Effector memory CD4-positive, alpha-beta T cell (primary cell): Measurements from ENCODE around the gene WDR17.

Source experiments
- DNase-seq, 3 donors: peaks; one replicate each; pipeline ENCODE4 v3.0.0-alpha.2; 2020
- H3K27ac ChIP-seq: 2 replicates; pipeline ENCODE4 v1.7.0; 2013; ENCODE audit warnings: mild to moderate bottlenecking, low read length, moderate library complexity; ENCODE audit not compliant: insufficient read depth, poor library complexity, severe bottlenecking
- H3K27me3 ChIP-seq: replicated peaks from 2 replicates; pipeline ENCODE4 v1.7.0; 2013; ENCODE audit warnings: mild to moderate bottlenecking, low read length; ENCODE audit not compliant: insufficient read depth, control insufficient read depth, poor library complexity, severe bottlenecking
- H3K36me3 ChIP-seq: 2 replicates; pipeline ENCODE4 v1.7.0; 2013; ENCODE audit warnings: mild to moderate bottlenecking, low read length, moderate library complexity; ENCODE audit not compliant: control insufficient read depth, insufficient read depth
- H3K4me1 ChIP-seq: 2 replicates; pipeline ENCODE4 v1.7.0; 2013; ENCODE audit warnings: low read length, mild to moderate bottlenecking; ENCODE audit not compliant: control insufficient read depth, insufficient read depth, poor library complexity, severe bottlenecking
- H3K4me3 ChIP-seq: 2 replicates; pipeline ENCODE4 v1.7.0; 2013; ENCODE audit warnings: low read length, low read depth, mild to moderate bottlenecking; ENCODE audit not compliant: insufficient read depth, poor library complexity, severe bottlenecking
- H3K9me3 ChIP-seq: 2 replicates; pipeline ENCODE4 v1.7.0; 2013; ENCODE audit warnings: mild to moderate bottlenecking, low read length, moderate library complexity; ENCODE audit not compliant: control insufficient read depth

Gene WDR17

DNA sequence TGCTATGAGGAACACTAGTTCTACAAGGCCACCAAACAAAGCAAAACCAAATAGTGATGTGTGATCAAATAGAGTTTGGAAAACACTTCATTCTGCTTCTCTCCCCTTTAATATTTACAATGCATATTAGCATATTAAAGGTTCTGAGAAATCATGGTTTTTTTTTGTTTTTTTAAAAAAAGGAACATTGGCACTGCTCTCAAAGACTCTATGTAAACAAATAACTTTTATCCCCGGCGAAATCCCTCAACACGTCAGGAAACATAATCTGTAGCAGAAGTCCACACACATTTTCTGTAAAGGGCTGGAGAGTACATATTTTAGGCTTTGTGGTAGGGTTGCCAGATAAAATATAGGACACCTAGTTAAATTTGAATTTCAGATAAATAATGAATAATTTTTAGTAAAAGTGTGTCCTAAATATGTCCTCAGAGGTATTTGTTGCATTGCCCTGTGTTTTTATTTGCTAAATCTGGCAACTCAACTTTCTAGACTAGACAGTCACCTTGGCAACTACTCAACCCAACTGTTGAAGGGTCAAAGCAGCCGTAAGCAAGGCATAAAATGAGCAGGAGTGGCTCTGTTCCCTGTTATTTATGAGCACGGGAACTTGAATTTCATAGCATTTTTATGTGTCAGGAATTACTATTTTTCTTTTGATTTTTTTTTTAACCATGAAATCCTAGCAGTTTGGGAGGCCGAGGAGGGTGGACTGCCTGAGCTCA is 121.2 kb downstream of the WDR17 start:
- no peak overlapping the region for H3K27ac ChIP-seq
- no peaks in the 10 kb centered on the region for H3K9me3 ChIP-seq
- no peak overlapping the region for H3K4me3 ChIP-seq
- H3K27me3 ChIP-seq = no peaks in the 10 kb centered on the region
- no peak for DNase-seq
- H3K4me1 ChIP-seq = no peaks in the 10 kb centered on the region
- no peaks in the 10 kb centered on the region for H3K36me3 ChIP-seq

DNA sequence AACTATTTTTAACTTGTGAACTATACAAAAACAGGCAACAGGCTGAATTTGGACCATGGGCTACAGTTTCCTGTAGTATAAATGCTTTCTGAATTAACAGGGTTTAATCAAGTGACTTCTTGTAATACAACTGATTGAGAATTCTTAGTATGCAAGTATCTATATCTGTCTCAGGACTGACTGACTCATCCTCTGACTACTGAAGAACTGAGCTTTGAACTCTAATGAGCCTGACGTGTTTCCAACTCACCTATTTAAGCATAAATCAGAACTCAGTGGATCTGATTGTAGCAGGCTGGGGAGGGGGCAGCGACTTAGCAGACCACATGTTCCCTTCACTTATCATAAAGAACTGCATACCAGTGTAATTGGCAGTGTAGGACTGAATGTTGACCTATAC is 122.0 kb downstream of the WDR17 start:
- no peak for DNase-seq
- Histone ChIP-seq H3K27ac (no peak overlapping the region), H3K36me3 (no peaks in the 10 kb centered on the region), H3K4me1 (no peaks in the 10 kb centered on the region), H3K4me3 (no peak overlapping the region), H3K9me3 (no peaks in the 10 kb centered on the region), H3K27me3 (no peaks in the 10 kb centered on the region)

- Histone ChIP-seq H3K36me3 (no peaks in the 10 kb centered on the region), H3K9me3 (no peaks in the 10 kb centered on the region), H3K27me3 (no peaks in the 10 kb centered on the region), H3K4me3 (no peak overlapping the region), H3K27ac (no peak overlapping the region), H3K4me1 (no peaks in the 10 kb centered on the region)
- no peak for DNase-seq
These were observed 123.0 kb downstream of the WDR17 start for GRCh38 chr4:176188654-176189053.

DNA sequence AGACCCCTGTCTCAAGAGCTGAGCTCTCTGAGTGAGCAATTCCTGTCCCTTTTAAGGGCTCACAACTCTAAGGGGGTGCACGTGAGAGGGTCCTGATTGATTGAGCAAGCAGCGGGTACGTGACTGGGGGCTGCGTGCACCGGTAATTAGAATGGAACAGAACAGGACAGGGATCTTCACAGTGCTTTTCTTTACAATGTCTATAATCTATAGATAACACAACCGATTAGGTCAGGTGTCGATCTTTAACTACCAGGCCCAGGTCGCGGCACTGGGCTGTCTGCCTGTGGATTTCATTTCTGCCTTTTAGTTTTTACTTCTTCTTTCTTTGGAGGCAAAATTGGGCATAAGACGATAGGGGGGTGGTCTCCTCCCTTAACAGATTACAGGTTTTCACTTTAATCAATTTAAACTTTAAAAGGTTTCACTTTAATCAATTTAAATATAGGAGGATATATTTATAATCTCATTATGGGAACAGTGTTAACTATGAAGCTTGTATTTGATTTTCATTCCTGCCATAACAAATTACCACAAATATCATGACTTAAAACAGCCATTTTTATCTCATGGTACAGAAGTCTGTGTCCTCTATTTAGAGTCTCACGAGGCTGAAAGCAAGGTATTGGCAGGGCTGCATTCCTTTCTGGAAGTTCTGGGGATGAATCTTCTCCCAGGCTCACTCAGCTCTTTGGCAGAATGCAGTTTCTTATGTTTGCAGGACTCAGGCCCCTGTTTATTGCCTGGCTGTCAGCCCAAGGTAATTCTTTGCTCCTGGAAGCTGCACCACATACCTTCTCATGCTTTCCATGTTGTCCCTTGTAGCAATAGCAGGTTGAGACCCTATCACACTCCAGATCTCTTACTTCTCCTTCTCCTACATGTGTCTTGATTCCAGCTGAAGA is 124.5 kb downstream of the WDR17 start:
- no peak for DNase-seq
- no peaks in the 10 kb centered on the region for H3K9me3 ChIP-seq
- H3K4me1 ChIP-seq = peaks cover 6% of the 10 kb centered on the region
- H3K27me3 ChIP-seq = no peaks in the 10 kb centered on the region
- no peak overlapping the region for H3K27ac ChIP-seq
- no peak overlapping the region for H3K4me3 ChIP-seq
- no peaks in the 10 kb centered on the region for H3K36me3 ChIP-seq

GRCh38 chr4:176191974-176192373 is 126.3 kb downstream of the WDR17 start:
- H3K4me1 ChIP-seq = peaks cover 7% of the 10 kb centered on the region
- no peak overlapping the region for H3K27ac ChIP-seq
- no peaks in the 10 kb centered on the region for H3K9me3 ChIP-seq
- H3K4me3 ChIP-seq = no peak overlapping the region
- H3K36me3 ChIP-seq = no peaks in the 10 kb centered on the region
- no peak for DNase-seq
- H3K27me3 ChIP-seq = no peaks in the 10 kb centered on the region

- Histone ChIP-seq H3K4me1 (peaks cover 7% of the 10 kb centered on the region), H3K9me3 (no peaks in the 10 kb centered on the region), H3K27ac (no peak overlapping the region), H3K27me3 (no peaks in the 10 kb centered on the region), H3K36me3 (no peaks in the 10 kb centered on the region), H3K4me3 (no peak overlapping the region)
- no peak for DNase-seq
These were observed 127.5 kb downstream of the WDR17 start for GRCh38 chr4:176193126-176193525.

DNA sequence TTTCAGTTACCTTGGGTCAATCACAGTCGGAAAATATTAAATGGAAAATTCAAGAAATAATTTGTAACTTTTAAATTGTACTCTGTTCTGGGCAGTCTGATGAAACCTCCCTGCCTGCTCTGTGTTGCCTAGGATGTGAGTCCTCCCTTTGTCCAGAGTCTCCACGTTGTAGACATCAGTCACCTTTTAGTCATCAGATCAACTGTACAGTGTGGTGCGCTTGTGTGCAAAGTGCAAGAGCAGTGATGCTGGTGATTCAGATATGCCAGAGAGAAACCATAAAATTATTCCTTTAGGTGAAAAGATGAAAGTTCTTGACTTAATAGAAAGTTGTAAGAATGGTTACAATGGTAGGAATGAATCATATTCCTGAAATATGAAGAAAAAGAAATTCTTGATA is 128.3 kb downstream of the WDR17 start:
- Histone ChIP-seq H3K27me3 (no peaks in the 10 kb centered on the region), H3K4me3 (no peak overlapping the region), H3K36me3 (no peaks in the 10 kb centered on the region), H3K27ac (no peak overlapping the region), H3K4me1 (peaks cover 7% of the 10 kb centered on the region), H3K9me3 (no peaks in the 10 kb centered on the region)
- DNase-seq = no peak

GRCh38 chr4:176195184-176195978 is 129.7 kb downstream of the WDR17 start, which contains the start of gene SPATA4:
Gene SPATA4, minus strand, starts transcription at chr4:176195585. Its CDS starts 23 bp downstream, at chr4:176195562.
- H3K4me3 ChIP-seq = peak within 1 kb of the TSS; percentile 56
- no peaks in the 10 kb centered on the region for H3K27me3 ChIP-seq
- H3K9me3 ChIP-seq = no peaks in the 10 kb centered on the region
- peak within 1 kb of the TSS; percentile 42 for H3K27ac ChIP-seq
- DNase-seq = peak; percentile 86 to 87 (median 87)
- H3K36me3 ChIP-seq = no peaks in the 10 kb centered on the region
- peaks cover 7% of the 10 kb centered on the region for H3K4me1 ChIP-seq

DNA sequence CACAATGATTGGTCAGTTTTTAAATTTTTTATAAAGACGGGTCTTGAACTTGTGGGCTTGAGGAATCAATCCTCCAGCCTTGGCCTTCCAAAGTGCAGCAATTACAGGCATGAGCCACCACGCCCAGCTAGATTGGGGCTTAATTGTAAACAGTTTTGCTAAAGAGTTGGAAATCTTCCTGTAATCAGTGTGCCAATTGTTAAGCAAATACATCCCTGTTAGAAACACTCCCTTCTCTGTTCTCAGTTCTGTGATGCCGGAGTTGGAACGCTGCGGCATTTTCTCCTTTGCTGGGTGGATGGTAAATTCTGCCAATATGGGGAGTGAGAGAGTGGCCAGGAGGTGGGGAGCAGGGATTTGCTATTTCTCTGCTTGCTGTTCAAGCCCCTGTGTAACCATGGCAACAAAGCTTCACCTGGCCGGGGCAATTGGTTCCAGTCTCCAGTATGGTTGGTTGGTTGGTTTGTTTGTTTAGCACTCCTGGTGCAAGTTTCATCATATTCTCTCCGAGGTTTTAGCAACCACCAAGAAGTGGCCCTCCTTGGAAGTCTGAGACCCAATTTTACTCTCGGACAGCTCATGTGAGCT is 132.8 kb downstream of the WDR17 start:
- no peaks in the 10 kb centered on the region for H3K27me3 ChIP-seq
- no peaks in the 10 kb centered on the region for H3K9me3 ChIP-seq
- no peak overlapping the region for H3K4me3 ChIP-seq
- peaks cover 7% of the 10 kb centered on the region for H3K4me1 ChIP-seq
- H3K36me3 ChIP-seq = no peaks in the 10 kb centered on the region
- H3K27ac ChIP-seq = no peak overlapping the region
- DNase-seq = no peak
